ENCODE data around the gene TTLL3. TPM values are rescaled to one million over a fixed set of nuclear protein-coding genes. Genes with fewer than 3 reads are reported as not detected.
"Not testable (repeated sequence)": the region's sequence is repeated elsewhere in the genome, so short reads cannot be mapped to it uniquely, and the experiment has no call there.

TTLL3 gene
- total and polyA plus RNA-seq, 7 donors, result 2.9 to 19.0 (median 6.4) TPM

- DNase-seq (no peak), ATAC-seq (no peak)
- no peaks in the 10 kb centered on the region for H3K36me3 ChIP-seq (ENCODE audit: insufficient read depth in 1 of 2, low read depth in 1 of 2)
- H3K9me3 ChIP-seq, result no peaks in the 10 kb centered on the region
- no peaks in the 10 kb centered on the region for H3K4me1 ChIP-seq
- no peak overlapping the region for H3K4me3 ChIP-seq
- H3K27me3 ChIP-seq (ENCODE audit: insufficient read depth in 3 of 3, low read length in 2 of 3), result no peaks in the 10 kb centered on the region
- intact Hi-C loops (cut with DNase I), result no loop called here
- WGBS, 3 donors, result 91 to 95% (median 93%) methylated on average over 6 of the region's 6 CpGs
- H3K27ac ChIP-seq, result no peak overlapping the region
- no peak for TF ChIP-seq CTCF (IDR thresholded peaks at IDR 0.05)
Measured at GRCh38 chr3:9852528-9852927, 42.5 kb downstream of the TTLL3 start.

- intact Hi-C loops (cut with DNase I), result not testable (repeated sequence)
Measured at GRCh38 chr3:9854291-9854940, 44.4 kb downstream of the TTLL3 start.

GRCh38 chr3:9855594-9855993 is 45.5 kb downstream of the TTLL3 start:
- no peak for ATAC-seq
- no peak overlapping the region for H3K27ac ChIP-seq
- DNase-seq, result no peak
- no peaks in the 10 kb centered on the region for H3K9me3 ChIP-seq
- intact Hi-C loops (cut with DNase I), result no loop called here
- H3K4me1 ChIP-seq, result no peaks in the 10 kb centered on the region
- no peak for TF ChIP-seq CTCF (IDR thresholded peaks at IDR 0.05)
- no peak overlapping the region for H3K4me3 ChIP-seq
- no peaks in the 10 kb centered on the region for H3K36me3 ChIP-seq (ENCODE audit: insufficient read depth in 1 of 2, low read depth in 1 of 2)
- no peaks in the 10 kb centered on the region for H3K27me3 ChIP-seq (ENCODE audit: insufficient read depth in 3 of 3, low read length in 2 of 3)
- 93 to 96% (median 95%) methylated on average over 3 of the region's 3 CpGs for WGBS, 3 donors

More at GRCh38 chr3:9854291-9854940, 44.4 kb downstream of the TTLL3 start:
- H3K27ac ChIP-seq; H3K4me1 ChIP-seq; H3K36me3 ChIP-seq (ENCODE audit: insufficient read depth in 1 of 2, low read depth in 1 of 2); ATAC-seq; H3K4me3 ChIP-seq; H3K27me3 ChIP-seq (ENCODE audit: insufficient read depth in 3 of 3, low read length in 2 of 3); H3K9me3 ChIP-seq; DNase-seq: not testable (repeated sequence)
- 60 to 69% (median 63%) methylated on average over 11 of the region's 11 CpGs for WGBS, 3 donors

GRCh38 chr3:9859530-9860025 is 49.5 kb downstream of the TTLL3 start:
- DNase-seq (no peak), ATAC-seq (no peak)
- Histone ChIP-seq H3K27ac (no peak overlapping the region), H3K9me3 (no peaks in the 10 kb centered on the region), H3K36me3 (ENCODE audit: insufficient read depth in 1 of 2, low read depth in 1 of 2) (no peaks in the 10 kb centered on the region), H3K4me1 (no peaks in the 10 kb centered on the region), H3K27me3 (ENCODE audit: insufficient read depth in 3 of 3, low read length in 2 of 3) (no peaks in the 10 kb centered on the region), H3K4me3 (no peak overlapping the region)
- WGBS, 3 donors, result 83 to 90% (median 87%) methylated on average over 12 of the region's 12 CpGs
- intact Hi-C loops (cut with DNase I), result loop anchor here in 1 of 2 donors (10.0 kb wide), 1 partner anchor 55 kb away; the partner anchor contains the start of gene IL17RC
- TF ChIP-seq CTCF (IDR thresholded peaks at IDR 0.05), result no peak

- Histone ChIP-seq H3K9me3 (no peaks in the 10 kb centered on the region), H3K27me3 (ENCODE audit: insufficient read depth in 3 of 3, low read length in 2 of 3) (no peaks in the 10 kb centered on the region), H3K4me1 (no peaks in the 10 kb centered on the region), H3K27ac (no peak overlapping the region), H3K36me3 (ENCODE audit: insufficient read depth in 1 of 2, low read depth in 1 of 2) (no peaks in the 10 kb centered on the region), H3K4me3 (no peak overlapping the region)
- DNase-seq (no peak), ATAC-seq (no peak)
- 90 to 94% (median 93%) methylated on average over 4 of the region's 4 CpGs for WGBS, 3 donors
- intact Hi-C loops (cut with DNase I), result loop anchor here in 1 of 2 donors (10.0 kb wide), 1 partner anchor 54 kb away; the partner anchor contains the start of gene IL17RC
- TF ChIP-seq CTCF (IDR thresholded peaks at IDR 0.05), result no peak
Measured at GRCh38 chr3:9861201-9861600, 51.1 kb downstream of the TTLL3 start.
